GM23248 (cell line): ENCODE results near the gene CEL.

Experiments
- EZH2 ChIP-seq: fragments of 200-600 bp; sonication (generic); IDR thresholded peaks from 2 replicates; pipeline ENCODE4 v1.6.1; 2018; ENCODE audit warnings: antibody characterized with exemption, mild to moderate bottlenecking; ENCODE audit not compliant: insufficient read depth, poor library complexity, severe bottlenecking
- EZH2phosphoT487 ChIP-seq: fragments of 200-600 bp; sonication (generic); IDR thresholded peaks from 2 replicates; pipeline ENCODE4 v1.6.1; 2018; ENCODE audit warnings: antibody characterized with exemption, moderate library complexity, mild to moderate bottlenecking, low read depth; ENCODE audit not compliant: insufficient read depth

DNA sequence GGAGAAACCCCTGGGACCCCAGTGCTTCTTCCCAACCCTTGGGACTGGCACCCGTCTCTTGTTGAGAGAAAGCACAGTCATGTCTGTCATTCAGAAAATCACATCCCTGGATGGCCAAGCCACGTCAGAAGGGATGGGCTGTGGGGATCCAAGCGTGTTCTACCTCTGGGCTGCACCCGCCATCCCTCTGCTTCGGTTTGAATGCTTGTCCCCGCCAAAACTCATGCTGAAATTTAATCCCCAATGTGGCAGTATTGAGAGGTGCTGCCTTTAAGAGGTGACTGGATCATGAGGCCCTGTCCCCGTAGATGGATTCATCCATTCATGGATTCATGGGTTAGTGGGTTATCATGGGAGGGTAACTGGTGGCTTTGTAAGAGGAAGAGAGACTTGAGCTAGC, 27.0 kb downstream of the CEL start:
- TF ChIP-seq EZH2: no peak
- TF ChIP-seq EZH2phosphoT487: no peak
